GM10248 (cell line): Measurements from ENCODE around the gene NOTCH1.

Source experiments
- CTCF ChIA-PET: fragments of 300-600 bp; sonication (Branson Sonifier 250); formaldehyde crosslinking; extraction: SDS; loops from one replicate; lab custom pipeline; 2021; ENCODE audit warnings: antibody characterized with exemption; lab: Yijun Ruan, JAX
- POLR2A ChIA-PET: fragments of 350-650 bp; sonication (Branson Sonifier 250); formaldehyde crosslinking; extraction: SDS; loops from one replicate; lab custom pipeline; 2020; ENCODE audit warnings: antibody characterized with exemption; lab: Yijun Ruan, JAX
- DNase-seq: peaks from one replicate; pipeline ENCODE4 v3.0.0; 2012; ENCODE audit errors: extremely low spot score
- CTCF ChIP-seq: IDR thresholded peaks from 2 replicates; pipeline ENCODE4 v1.5.1; 2012; ENCODE audit warnings: mild to moderate bottlenecking, low read depth; ENCODE audit errors: extremely low read depth, missing control alignments, control extremely low read depth

The NOTCH1 gene

GRCh38 chr9:136525841-136526499 is 19.9 kb downstream of the NOTCH1 start:
- ChIA-PET POLR2A (interaction anchor here (0.5 kb wide), 1 partner anchor 26 kb away, joined by 3 read pairs; no protein-coding TSS in a partner anchor), CTCF (no interaction called here)
- no peak for TF ChIP-seq CTCF
- DNase-seq, result no peak

- ChIA-PET POLR2A (no interaction called here), CTCF (no interaction called here)
- no peak for DNase-seq
- no peak for TF ChIP-seq CTCF
Measured at GRCh38 chr9:136525207-136525606, 20.6 kb downstream of the NOTCH1 start.

GRCh38 chr9:136522314-136523237 is 23.3 kb downstream of the NOTCH1 start:
- no peak for TF ChIP-seq CTCF
- ChIA-PET POLR2A (no interaction called here), CTCF (no interaction called here)
- no peak for DNase-seq

GRCh38 chr9:136521537-136521936 is 24.3 kb downstream of the NOTCH1 start:
- ChIA-PET POLR2A (interaction anchor here (0.6 kb wide), 1 partner anchor 112 kb away, joined by 4 read pairs; no protein-coding TSS in a partner anchor), CTCF (interaction anchor here (1.2 kb wide), 1 partner anchor 33 kb away, joined by 3 read pairs; no protein-coding TSS in a partner anchor)
- no peak for DNase-seq
- no peak for TF ChIP-seq CTCF

- TF ChIP-seq CTCF, result no peak
- no peak for DNase-seq
- ChIA-PET CTCF (interaction anchor here (0.7 to 1.2 kb wide), 2 partner anchors 31 to 209 kb away, joined by 3 read pairs; no protein-coding TSS in a partner anchor), POLR2A (no interaction called here)
Measured at GRCh38 chr9:136520053-136520540, 25.8 kb downstream of the NOTCH1 start.
